Ishikawa (cell line): ENCODE results near the gene CEP57.

Experiments
- CEBPB ChIP-seq: IDR thresholded peaks from 2 replicates; pipeline ENCODE4 v1.6.1; 2012
- CREB1 ChIP-seq: IDR thresholded peaks from 2 replicates; pipeline ENCODE4 v1.6.1; 2012; ENCODE audit warnings: low read depth
- EP300 ChIP-seq: IDR thresholded peaks from 2 replicates; pipeline ENCODE4 v1.6.1; 2012; ENCODE audit warnings: borderline replicate concordance
- RAD21 ChIP-seq: IDR thresholded peaks from 2 replicates; pipeline ENCODE4 v1.6.1; 2012; ENCODE audit warnings: low read depth
- TAF1 ChIP-seq: IDR thresholded peaks from 2 replicates; pipeline ENCODE4 v1.6.1; 2012; ENCODE audit warnings: low read depth, mild to moderate bottlenecking
- TCF12 ChIP-seq: IDR thresholded peaks from 2 replicates; pipeline ENCODE4 v1.6.1; 2012; ENCODE audit warnings: low read depth
- TEAD4 ChIP-seq: IDR thresholded peaks from 2 replicates; pipeline ENCODE4 v1.6.1; 2012
- TF ChIP-seq, protein P1 (sequence below): IDR thresholded peaks from 2 replicates; pipeline ENCODE4 v1.6.1; 2012
- TF ChIP-seq, protein P2 (sequence below): IDR thresholded peaks from 2 replicates; pipeline ENCODE4 v1.6.1; 2012; ENCODE audit warnings: low read depth, mild to moderate bottlenecking

DNA sequence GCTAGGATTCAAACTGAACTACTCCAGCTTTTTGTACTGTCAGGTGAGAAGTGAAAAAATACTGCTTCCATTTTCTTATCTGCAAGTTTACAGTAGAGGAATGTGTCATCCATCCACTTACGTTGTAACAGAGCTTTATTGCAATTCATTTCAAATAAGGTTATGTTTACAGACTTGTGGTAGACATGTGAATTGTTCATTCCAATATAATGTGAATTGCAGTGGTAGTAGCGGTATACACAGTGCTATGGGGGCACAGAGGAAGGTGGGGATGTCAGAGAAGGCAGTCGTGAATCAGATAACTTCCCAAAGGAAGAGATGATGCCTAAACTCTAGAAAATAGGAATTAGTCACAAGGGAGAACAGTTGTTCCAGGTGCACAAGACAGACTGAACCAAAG lies 42.5 kb downstream of the CEP57 start:
- TF ChIP-seq TEAD4 (no peak), EP300 (no peak), TCF12 (no peak), RAD21 (no peak), CEBPB (no peak), CREB1 (no peak), TAF1 (no peak)
- TF ChIP-seq, protein P1, sequence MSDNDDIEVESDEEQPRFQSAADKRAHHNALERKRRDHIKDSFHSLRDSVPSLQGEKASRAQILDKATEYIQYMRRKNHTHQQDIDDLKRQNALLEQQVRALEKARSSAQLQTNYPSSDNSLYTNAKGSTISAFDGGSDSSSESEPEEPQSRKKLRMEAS, result no peak
- TF ChIP-seq, protein P2, sequence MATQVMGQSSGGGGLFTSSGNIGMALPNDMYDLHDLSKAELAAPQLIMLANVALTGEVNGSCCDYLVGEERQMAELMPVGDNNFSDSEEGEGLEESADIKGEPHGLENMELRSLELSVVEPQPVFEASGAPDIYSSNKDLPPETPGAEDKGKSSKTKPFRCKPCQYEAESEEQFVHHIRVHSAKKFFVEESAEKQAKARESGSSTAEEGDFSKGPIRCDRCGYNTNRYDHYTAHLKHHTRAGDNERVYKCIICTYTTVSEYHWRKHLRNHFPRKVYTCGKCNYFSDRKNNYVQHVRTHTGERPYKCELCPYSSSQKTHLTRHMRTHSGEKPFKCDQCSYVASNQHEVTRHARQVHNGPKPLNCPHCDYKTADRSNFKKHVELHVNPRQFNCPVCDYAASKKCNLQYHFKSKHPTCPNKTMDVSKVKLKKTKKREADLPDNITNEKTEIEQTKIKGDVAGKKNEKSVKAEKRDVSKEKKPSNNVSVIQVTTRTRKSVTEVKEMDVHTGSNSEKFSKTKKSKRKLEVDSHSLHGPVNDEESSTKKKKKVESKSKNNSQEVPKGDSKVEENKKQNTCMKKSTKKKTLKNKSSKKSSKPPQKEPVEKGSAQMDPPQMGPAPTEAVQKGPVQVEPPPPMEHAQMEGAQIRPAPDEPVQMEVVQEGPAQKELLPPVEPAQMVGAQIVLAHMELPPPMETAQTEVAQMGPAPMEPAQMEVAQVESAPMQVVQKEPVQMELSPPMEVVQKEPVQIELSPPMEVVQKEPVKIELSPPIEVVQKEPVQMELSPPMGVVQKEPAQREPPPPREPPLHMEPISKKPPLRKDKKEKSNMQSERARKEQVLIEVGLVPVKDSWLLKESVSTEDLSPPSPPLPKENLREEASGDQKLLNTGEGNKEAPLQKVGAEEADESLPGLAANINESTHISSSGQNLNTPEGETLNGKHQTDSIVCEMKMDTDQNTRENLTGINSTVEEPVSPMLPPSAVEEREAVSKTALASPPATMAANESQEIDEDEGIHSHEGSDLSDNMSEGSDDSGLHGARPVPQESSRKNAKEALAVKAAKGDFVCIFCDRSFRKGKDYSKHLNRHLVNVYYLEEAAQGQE, result no peak
